K562 (cell line): Measurements from ENCODE around the gene SRGAP3.

ENCODE experiments used
- BHLHE40 ChIP-seq: IDR thresholded peaks from 2 replicates; pipeline ENCODE4 v1.6.1; 2011; ENCODE audit warnings: low read length, improper control_type of control experiment
- NCOA4 ChIP-seq: fragments of 450-650 bp; IDR thresholded peaks from 2 replicates; pipeline ENCODE4 v1.6.1; 2018; ENCODE audit warnings: mild to moderate bottlenecking; ENCODE audit not compliant: partially characterized antibody
- RUNX1 ChIP-seq: sonication (generic); IDR thresholded peaks from 2 replicates; pipeline ENCODE4 v1.6.1; 2016; ENCODE audit warnings: antibody characterized with exemption, low read depth
- TAF1 ChIP-seq: IDR thresholded peaks from 2 replicates; pipeline ENCODE4 v1.6.1; 2011; ENCODE audit warnings: mild to moderate bottlenecking, low read length, moderate library complexity; ENCODE audit not compliant: insufficient read depth, control insufficient read depth, severe bottlenecking; ENCODE audit errors: extremely low read depth
- TOE1 ChIP-seq, 2 experiments: fragments of 450-650 bp in 1 of 2; sonication (generic) in 1 of 2; formaldehyde crosslinking in 1 of 2; IDR thresholded peaks; 2 replicates each; pipeline versions ENCODE4 v1.7.1 to v1.8.0; 2016 to 2022; ENCODE audit warnings: borderline replicate concordance in 2 of 2, mild to moderate bottlenecking in 2 of 2, antibody characterized with exemption in 1 of 2, inconsistent platforms in 1 of 2, low read depth in 1 of 2, missing genetic modification reagents in 1 of 2, moderate library complexity in 1 of 2
- YY1 ChIP-seq, 3 experiments: IDR thresholded peaks; 2 replicates each; pipeline ENCODE4 v1.6.1; 2011; ENCODE audit warnings: low read length in 2 of 3, mild to moderate bottlenecking in 2 of 3, moderate library complexity in 2 of 3, borderline replicate concordance in 1 of 3, control low read depth in 1 of 3, low read depth in 1 of 3; ENCODE audit not compliant: insufficient read depth in 3 of 3, insufficient replicate concordance in 2 of 3, control insufficient read depth in 1 of 3, insufficient read length in 1 of 3; ENCODE audit errors: extremely low read depth in 1 of 3
- ZNF253 ChIP-seq: fragments of 250-450 bp; sonication (Bioruptor Pico); conservative IDR thresholded peaks from 2 replicates; pipeline ENCODE4 v1.6.1; 2021; ENCODE audit warnings: mild to moderate bottlenecking
- ZNF77 ChIP-seq: fragments of 250-450 bp; sonication (Bioruptor Pico); IDR thresholded peaks from 2 replicates; pipeline ENCODE4 v1.5.0; 2020
- TF ChIP-seq, protein P1 (sequence below): sonication (generic); formaldehyde crosslinking; IDR thresholded peaks from 2 replicates; pipeline ENCODE4 v1.8.0; 2022; ENCODE audit warnings: mild to moderate bottlenecking, missing genetic modification reagents
- TF ChIP-seq, protein P2 (sequence below), 3 experiments: IDR thresholded peaks in 2 of 3; conservative IDR thresholded peaks in 1 of 3; 2 replicates each; pipeline ENCODE4 v1.5.1; 2011 to 2012; ENCODE audit warnings: low read length in 3 of 3, mild to moderate bottlenecking in 3 of 3, control low read depth in 2 of 3, improper control_type of control experiment in 1 of 3, inconsistent platforms in 1 of 3, low read depth in 1 of 3, mixed read lengths in 1 of 3, moderate library complexity in 1 of 3; ENCODE audit not compliant: insufficient read depth in 2 of 3

DNA sequence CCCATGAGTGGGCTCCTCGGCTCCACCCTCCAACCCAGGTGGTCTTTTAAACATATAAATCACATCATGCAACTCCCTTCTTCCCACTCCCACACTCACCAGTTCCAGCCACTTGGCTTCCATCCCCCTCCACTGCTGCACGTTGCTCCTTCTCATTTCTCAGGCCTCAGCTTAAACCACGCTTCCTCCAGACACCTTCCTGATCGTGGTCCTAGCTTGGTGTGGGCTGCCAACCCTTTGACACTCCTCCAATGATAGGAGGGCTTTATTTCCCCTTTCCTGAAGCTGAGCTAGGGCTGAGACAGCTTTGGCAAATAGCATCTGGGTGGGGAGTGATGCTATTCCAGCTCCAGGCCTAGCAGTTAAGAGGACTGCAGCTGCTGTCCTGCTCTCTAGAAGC is 130.1 kb downstream of the SRGAP3 start:
- no peak for TF ChIP-seq YY1 (IDR thresholded peaks at IDR 0.05; ENCODE audit: borderline replicate concordance in 1 of 3, control insufficient read depth in 1 of 3, extremely low read depth in 1 of 3, insufficient read depth in 3 of 3, insufficient read length in 1 of 3, insufficient replicate concordance in 2 of 3, low read depth in 1 of 3, low read length in 2 of 3)
- TF ChIP-seq, protein P1, sequence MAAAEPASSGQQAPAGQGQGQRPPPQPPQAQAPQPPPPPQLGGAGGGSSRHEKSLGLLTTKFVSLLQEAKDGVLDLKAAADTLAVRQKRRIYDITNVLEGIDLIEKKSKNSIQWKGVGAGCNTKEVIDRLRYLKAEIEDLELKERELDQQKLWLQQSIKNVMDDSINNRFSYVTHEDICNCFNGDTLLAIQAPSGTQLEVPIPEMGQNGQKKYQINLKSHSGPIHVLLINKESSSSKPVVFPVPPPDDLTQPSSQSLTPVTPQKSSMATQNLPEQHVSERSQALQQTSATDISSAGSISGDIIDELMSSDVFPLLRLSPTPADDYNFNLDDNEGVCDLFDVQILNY (CRISPR knock-in tag): no peak
- TF ChIP-seq RUNX1: no peak
- TF ChIP-seq TAF1: no peak
- TF ChIP-seq NCOA4: no peak
- no peak for TF ChIP-seq TOE1 (IDR thresholded peaks at IDR 0.05; ENCODE audit: borderline replicate concordance)
- no peak for TF ChIP-seq TOE1 (CRISPR knock-in tag; IDR thresholded peaks at IDR 0.05; ENCODE audit: borderline replicate concordance, low read depth)
- TF ChIP-seq BHLHE40: no peak
- no peak for TF ChIP-seq ZNF253 (CRISPR knock-in tag)
- TF ChIP-seq ZNF77 (CRISPR knock-in tag): no peak
- TF ChIP-seq, protein P2, sequence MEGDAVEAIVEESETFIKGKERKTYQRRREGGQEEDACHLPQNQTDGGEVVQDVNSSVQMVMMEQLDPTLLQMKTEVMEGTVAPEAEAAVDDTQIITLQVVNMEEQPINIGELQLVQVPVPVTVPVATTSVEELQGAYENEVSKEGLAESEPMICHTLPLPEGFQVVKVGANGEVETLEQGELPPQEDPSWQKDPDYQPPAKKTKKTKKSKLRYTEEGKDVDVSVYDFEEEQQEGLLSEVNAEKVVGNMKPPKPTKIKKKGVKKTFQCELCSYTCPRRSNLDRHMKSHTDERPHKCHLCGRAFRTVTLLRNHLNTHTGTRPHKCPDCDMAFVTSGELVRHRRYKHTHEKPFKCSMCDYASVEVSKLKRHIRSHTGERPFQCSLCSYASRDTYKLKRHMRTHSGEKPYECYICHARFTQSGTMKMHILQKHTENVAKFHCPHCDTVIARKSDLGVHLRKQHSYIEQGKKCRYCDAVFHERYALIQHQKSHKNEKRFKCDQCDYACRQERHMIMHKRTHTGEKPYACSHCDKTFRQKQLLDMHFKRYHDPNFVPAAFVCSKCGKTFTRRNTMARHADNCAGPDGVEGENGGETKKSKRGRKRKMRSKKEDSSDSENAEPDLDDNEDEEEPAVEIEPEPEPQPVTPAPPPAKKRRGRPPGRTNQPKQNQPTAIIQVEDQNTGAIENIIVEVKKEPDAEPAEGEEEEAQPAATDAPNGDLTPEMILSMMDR (IDR thresholded peaks at IDR 0.05 in 2 of 3, conservative IDR thresholded peaks at IDR 0.05 in 1 of 3; ENCODE audit: insufficient read depth in 2 of 3, low read depth in 1 of 3, low read length in 3 of 3): no peak
